ENCODE results near the gene MLIP. TPM values are rescaled to one million over a fixed set of nuclear protein-coding genes. Genes with fewer than 3 reads are reported as not detected.

MLIP gene
- total RNA-seq, 1 donor from 2014 or later, result 0.44 TPM

DNA sequence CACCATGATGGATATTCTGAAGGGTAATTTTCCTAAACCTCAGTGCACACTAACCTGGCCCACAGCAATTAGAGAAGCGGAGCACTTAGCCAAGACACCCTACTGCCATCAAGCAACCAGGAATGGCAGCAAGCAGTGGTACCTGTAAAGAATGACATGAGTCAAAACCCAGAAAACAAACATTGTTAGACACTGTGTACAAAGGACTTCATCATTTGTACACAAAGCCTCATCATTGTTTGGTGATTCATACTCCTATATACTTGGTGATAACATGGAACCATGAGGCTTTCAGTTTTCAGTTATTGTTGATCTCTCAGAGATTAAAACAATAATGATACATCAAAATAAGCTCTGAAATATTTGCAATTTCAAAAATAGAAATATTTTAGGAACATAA lies 74.6 kb downstream of the MLIP start:
- H3K9me3 Mint-ChIP-seq (ENCODE audit: unreplicated experiment), result no peaks in the 10 kb centered on the region
- H3K36me3 Mint-ChIP-seq (ENCODE audit: unreplicated experiment), result no peaks in the 10 kb centered on the region
- no peak overlapping the region for H3K4me3 Mint-ChIP-seq (ENCODE audit: unreplicated experiment)
- DNase-seq, result no peak
- no peak overlapping the region for H3K27ac Mint-ChIP-seq (ENCODE audit: unreplicated experiment)
- no peaks in the 10 kb centered on the region for H3K4me1 Mint-ChIP-seq (ENCODE audit: low read depth, unreplicated experiment)
- TF ChIP-seq, protein P1, sequence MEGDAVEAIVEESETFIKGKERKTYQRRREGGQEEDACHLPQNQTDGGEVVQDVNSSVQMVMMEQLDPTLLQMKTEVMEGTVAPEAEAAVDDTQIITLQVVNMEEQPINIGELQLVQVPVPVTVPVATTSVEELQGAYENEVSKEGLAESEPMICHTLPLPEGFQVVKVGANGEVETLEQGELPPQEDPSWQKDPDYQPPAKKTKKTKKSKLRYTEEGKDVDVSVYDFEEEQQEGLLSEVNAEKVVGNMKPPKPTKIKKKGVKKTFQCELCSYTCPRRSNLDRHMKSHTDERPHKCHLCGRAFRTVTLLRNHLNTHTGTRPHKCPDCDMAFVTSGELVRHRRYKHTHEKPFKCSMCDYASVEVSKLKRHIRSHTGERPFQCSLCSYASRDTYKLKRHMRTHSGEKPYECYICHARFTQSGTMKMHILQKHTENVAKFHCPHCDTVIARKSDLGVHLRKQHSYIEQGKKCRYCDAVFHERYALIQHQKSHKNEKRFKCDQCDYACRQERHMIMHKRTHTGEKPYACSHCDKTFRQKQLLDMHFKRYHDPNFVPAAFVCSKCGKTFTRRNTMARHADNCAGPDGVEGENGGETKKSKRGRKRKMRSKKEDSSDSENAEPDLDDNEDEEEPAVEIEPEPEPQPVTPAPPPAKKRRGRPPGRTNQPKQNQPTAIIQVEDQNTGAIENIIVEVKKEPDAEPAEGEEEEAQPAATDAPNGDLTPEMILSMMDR (IDR thresholded peaks at IDR 0.05; ENCODE audit: partially characterized antibody, unreplicated experiment), result no peak
- H3K27me3 Mint-ChIP-seq (ENCODE audit: unreplicated experiment), result no peaks in the 10 kb centered on the region

DNA sequence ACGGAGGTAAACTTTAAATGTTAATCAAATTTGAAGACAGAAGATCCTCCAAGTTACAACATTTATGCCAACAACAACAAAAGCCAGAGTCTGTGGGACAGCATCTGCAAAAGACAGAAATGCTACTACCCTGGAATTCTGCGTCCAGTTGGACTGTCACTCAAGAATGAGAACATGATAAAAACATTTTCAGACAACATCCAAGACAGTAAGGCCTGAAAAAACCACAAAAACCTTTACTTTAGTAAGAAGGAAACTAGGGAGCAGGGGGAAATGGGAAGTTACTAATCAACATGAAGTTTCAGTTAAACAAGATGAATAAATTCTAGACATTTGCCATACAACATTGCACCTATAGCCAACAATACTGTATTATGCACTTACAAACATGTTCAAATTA lies 77.6 kb downstream of the MLIP start:
- no peaks in the 10 kb centered on the region for H3K9me3 Mint-ChIP-seq (ENCODE audit: unreplicated experiment)
- no peak overlapping the region for H3K27ac Mint-ChIP-seq (ENCODE audit: unreplicated experiment)
- TF ChIP-seq, protein P1 (IDR thresholded peaks at IDR 0.05; ENCODE audit: partially characterized antibody, unreplicated experiment), result no peak
- no peaks in the 10 kb centered on the region for H3K36me3 Mint-ChIP-seq (ENCODE audit: unreplicated experiment)
- H3K4me1 Mint-ChIP-seq (ENCODE audit: low read depth, unreplicated experiment), result no peaks in the 10 kb centered on the region
- DNase-seq, result no peak
- H3K27me3 Mint-ChIP-seq (ENCODE audit: unreplicated experiment), result no peaks in the 10 kb centered on the region
- H3K4me3 Mint-ChIP-seq (ENCODE audit: unreplicated experiment), result no peak overlapping the region

DNA sequence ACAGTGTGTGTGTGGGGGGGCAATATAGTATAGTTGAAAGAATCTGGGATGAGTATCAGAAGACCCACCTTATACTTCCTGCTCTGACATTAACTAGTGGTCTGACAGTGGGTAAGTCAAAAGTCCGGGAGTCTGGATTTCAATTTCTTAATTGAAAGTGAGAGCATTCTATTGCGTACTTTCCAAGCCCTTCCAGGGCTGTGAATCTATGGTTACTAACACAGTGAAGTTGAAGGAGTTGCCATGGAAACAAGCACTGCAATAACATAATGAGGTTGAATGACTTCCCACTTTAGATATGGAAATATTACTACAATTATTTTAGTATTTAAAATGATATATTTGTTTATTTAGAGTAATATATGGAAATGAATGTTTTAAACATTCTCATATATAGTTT lies 80.2 kb downstream of the MLIP start:
- no peaks in the 10 kb centered on the region for H3K4me1 Mint-ChIP-seq (ENCODE audit: low read depth, unreplicated experiment)
- H3K9me3 Mint-ChIP-seq (ENCODE audit: unreplicated experiment), result no peaks in the 10 kb centered on the region
- H3K27me3 Mint-ChIP-seq (ENCODE audit: unreplicated experiment), result no peaks in the 10 kb centered on the region
- DNase-seq, result no peak
- H3K4me3 Mint-ChIP-seq (ENCODE audit: unreplicated experiment), result no peak overlapping the region
- no peaks in the 10 kb centered on the region for H3K36me3 Mint-ChIP-seq (ENCODE audit: unreplicated experiment)
- TF ChIP-seq, protein P1 (IDR thresholded peaks at IDR 0.05; ENCODE audit: partially characterized antibody, unreplicated experiment), result no peak
- no peak overlapping the region for H3K27ac Mint-ChIP-seq (ENCODE audit: unreplicated experiment)

DNA sequence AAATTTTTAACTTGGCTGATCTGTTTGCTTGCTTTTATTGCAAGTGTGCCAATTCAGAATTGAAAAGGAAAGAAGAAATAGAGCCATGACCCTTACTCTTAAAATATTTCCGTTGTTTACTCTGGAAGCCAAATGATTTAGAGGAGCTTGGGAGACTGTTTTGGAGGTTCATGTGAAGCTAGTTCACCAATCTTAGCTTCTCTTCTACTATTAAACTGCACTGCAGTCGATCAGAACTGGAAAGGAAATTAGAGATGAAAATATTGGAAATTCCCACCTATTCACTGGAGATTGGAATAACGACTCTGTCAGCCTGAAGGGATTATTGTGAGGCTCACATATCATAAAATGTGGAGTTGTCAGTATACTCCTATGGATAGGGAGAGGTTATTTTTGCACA lies 81.8 kb downstream of the MLIP start:
- Mint-ChIP-seq H3K9me3 (ENCODE audit: unreplicated experiment) (no peaks in the 10 kb centered on the region), H3K4me3 (ENCODE audit: unreplicated experiment) (no peak overlapping the region), H3K27ac (ENCODE audit: unreplicated experiment) (no peak overlapping the region), H3K36me3 (ENCODE audit: unreplicated experiment) (no peaks in the 10 kb centered on the region), H3K27me3 (ENCODE audit: unreplicated experiment) (no peaks in the 10 kb centered on the region), H3K4me1 (ENCODE audit: low read depth, unreplicated experiment) (no peaks in the 10 kb centered on the region)
- no peak for DNase-seq
- TF ChIP-seq, protein P1 (IDR thresholded peaks at IDR 0.05; ENCODE audit: partially characterized antibody, unreplicated experiment), result no peak

DNA sequence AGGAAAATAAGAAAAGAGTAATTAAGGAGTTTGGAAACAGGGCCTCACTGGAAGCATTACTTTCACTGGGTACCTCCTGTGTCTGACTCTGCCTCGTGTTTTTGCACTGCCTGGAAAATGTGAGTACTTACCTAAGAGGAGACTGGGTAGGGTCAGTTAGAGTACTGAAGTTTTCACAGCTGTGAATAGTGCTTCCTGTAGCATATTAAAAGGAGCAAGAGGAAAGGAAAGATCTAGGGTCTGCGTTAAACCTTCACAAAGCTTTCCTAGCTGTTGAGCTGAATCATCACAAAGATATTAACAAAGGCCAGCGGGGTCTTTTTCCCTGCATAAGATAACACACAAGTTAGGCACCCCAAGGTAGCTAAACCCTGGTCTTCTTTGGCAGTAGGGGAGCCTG lies 82.3 kb downstream of the MLIP start:
- Mint-ChIP-seq H3K4me1 (ENCODE audit: low read depth, unreplicated experiment) (no peaks in the 10 kb centered on the region), H3K36me3 (ENCODE audit: unreplicated experiment) (no peaks in the 10 kb centered on the region), H3K4me3 (ENCODE audit: unreplicated experiment) (no peak overlapping the region), H3K9me3 (ENCODE audit: unreplicated experiment) (no peaks in the 10 kb centered on the region), H3K27me3 (ENCODE audit: unreplicated experiment) (no peaks in the 10 kb centered on the region), H3K27ac (ENCODE audit: unreplicated experiment) (no peak overlapping the region)
- no peak for DNase-seq
- TF ChIP-seq, protein P1 (IDR thresholded peaks at IDR 0.05; ENCODE audit: partially characterized antibody, unreplicated experiment), result no peak
